Osteoblast (primary cell): Measurements from ENCODE around the gene BCL11B. TPM values are rescaled to one million over a fixed set of nuclear protein-coding genes. Genes with fewer than 3 reads are reported as not detected.

Experiments
- DNase-seq: peaks from one replicate; pipeline ENCODE4 v3.0.0; 2011; ENCODE audit warnings: low spot score, mixed read lengths; ENCODE audit not compliant: insufficient read length; ENCODE audit errors: missing footprints
- H2AFZ ChIP-seq: 2 replicates; pipeline ENCODE4 v1.6.0; 2011; ENCODE audit warnings: mild to moderate bottlenecking, low read length
- H3K27ac ChIP-seq: 2 replicates; pipeline ENCODE4 v1.5.1; 2011; ENCODE audit warnings: mild to moderate bottlenecking, low read depth, low read length, moderate library complexity
- H3K27me3 ChIP-seq: 2 replicates; pipeline ENCODE4 v1.6.0; 2012; ENCODE audit warnings: mild to moderate bottlenecking, control low read depth, inconsistent platforms, low read length, moderate library complexity; ENCODE audit not compliant: insufficient read depth
- H3K36me3 ChIP-seq: 2 replicates; pipeline ENCODE4 v1.5.1; 2011; ENCODE audit warnings: mild to moderate bottlenecking, low read length, control low read depth, moderate library complexity; ENCODE audit not compliant: insufficient read depth
- H3K4me1 ChIP-seq: 2 replicates; pipeline ENCODE4 v1.5.1; 2011; ENCODE audit warnings: mild to moderate bottlenecking, low read length, control low read depth, moderate library complexity; ENCODE audit not compliant: insufficient read depth
- H3K4me2 ChIP-seq: 2 replicates; pipeline ENCODE4 v1.6.0; 2011; ENCODE audit warnings: mild to moderate bottlenecking, low read length; ENCODE audit not compliant: insufficient read depth
- H3K4me3 ChIP-seq: fragments of 200-600 bp; sonication (generic); 3 replicates; pipeline ENCODE4 v1.5.1; 2012; ENCODE audit warnings: mild to moderate bottlenecking, low read length, inconsistent platforms; ENCODE audit not compliant: insufficient read depth
- H3K79me2 ChIP-seq: 2 replicates; pipeline ENCODE4 v1.6.0; 2012; ENCODE audit warnings: mild to moderate bottlenecking, low read length, control low read depth, inconsistent platforms; ENCODE audit not compliant: insufficient read depth
- H3K9me3 ChIP-seq: 2 replicates; pipeline ENCODE4 v1.5.1; 2011; ENCODE audit warnings: low read depth, low read length, control low read depth
- H4K20me1 ChIP-seq: 2 replicates; pipeline ENCODE4 v1.6.0; 2012; ENCODE audit warnings: mild to moderate bottlenecking, low read length, control low read depth; ENCODE audit not compliant: insufficient read depth
- total RNA-seq: library from RNA; depleted of rRNA; stranded (reverse); fragments of >200 nt; gene quantifications from 2 replicates; pipeline ENCODE4 v1.2.3, GENCODE V29; 2012
- TF ChIP-seq, protein P1 (sequence below): IDR thresholded peaks from 2 replicates; pipeline ENCODE4 v1.5.1; 2011; ENCODE audit warnings: mild to moderate bottlenecking, low read depth, low read length, moderate library complexity; ENCODE audit errors: extremely low read depth

The BCL11B gene
- total RNA-seq, 1 donor = 0.36 TPM

GRCh38 chr14:99212199-99212598 is 59.8 kb downstream of the BCL11B start:
- TF ChIP-seq, protein P1, sequence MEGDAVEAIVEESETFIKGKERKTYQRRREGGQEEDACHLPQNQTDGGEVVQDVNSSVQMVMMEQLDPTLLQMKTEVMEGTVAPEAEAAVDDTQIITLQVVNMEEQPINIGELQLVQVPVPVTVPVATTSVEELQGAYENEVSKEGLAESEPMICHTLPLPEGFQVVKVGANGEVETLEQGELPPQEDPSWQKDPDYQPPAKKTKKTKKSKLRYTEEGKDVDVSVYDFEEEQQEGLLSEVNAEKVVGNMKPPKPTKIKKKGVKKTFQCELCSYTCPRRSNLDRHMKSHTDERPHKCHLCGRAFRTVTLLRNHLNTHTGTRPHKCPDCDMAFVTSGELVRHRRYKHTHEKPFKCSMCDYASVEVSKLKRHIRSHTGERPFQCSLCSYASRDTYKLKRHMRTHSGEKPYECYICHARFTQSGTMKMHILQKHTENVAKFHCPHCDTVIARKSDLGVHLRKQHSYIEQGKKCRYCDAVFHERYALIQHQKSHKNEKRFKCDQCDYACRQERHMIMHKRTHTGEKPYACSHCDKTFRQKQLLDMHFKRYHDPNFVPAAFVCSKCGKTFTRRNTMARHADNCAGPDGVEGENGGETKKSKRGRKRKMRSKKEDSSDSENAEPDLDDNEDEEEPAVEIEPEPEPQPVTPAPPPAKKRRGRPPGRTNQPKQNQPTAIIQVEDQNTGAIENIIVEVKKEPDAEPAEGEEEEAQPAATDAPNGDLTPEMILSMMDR = no peak
- H3K27ac ChIP-seq = no peak overlapping the region
- H3K79me2 ChIP-seq = no peaks in the 10 kb centered on the region
- no peaks in the 10 kb centered on the region for H3K27me3 ChIP-seq
- no peak for DNase-seq
- H3K9me3 ChIP-seq = no peaks in the 10 kb centered on the region
- H2AFZ ChIP-seq = no peak overlapping the region
- H3K4me3 ChIP-seq = no peak overlapping the region
- peaks cover 3% of the 10 kb centered on the region for H3K4me1 ChIP-seq
- H3K4me2 ChIP-seq = no peak overlapping the region
- no peaks in the 10 kb centered on the region for H3K36me3 ChIP-seq
- H4K20me1 ChIP-seq = no peaks in the 10 kb centered on the region

- Histone ChIP-seq H3K4me1 (peaks cover 3% of the 10 kb centered on the region), H2AFZ (no peak overlapping the region), H3K27ac (no peak overlapping the region), H3K36me3 (no peaks in the 10 kb centered on the region), H3K27me3 (no peaks in the 10 kb centered on the region), H4K20me1 (no peaks in the 10 kb centered on the region), H3K4me3 (no peak overlapping the region), H3K4me2 (no peak overlapping the region), H3K9me3 (no peaks in the 10 kb centered on the region), H3K79me2 (no peaks in the 10 kb centered on the region)
- DNase-seq = no peak
- TF ChIP-seq, protein P1 = no peak
Measured at GRCh38 chr14:99211410-99211809, 60.6 kb downstream of the BCL11B start.

GRCh38 chr14:99210333-99210732 is 61.7 kb downstream of the BCL11B start:
- Histone ChIP-seq H3K79me2 (no peaks in the 10 kb centered on the region), H2AFZ (no peak overlapping the region), H3K4me1 (no peaks in the 10 kb centered on the region), H3K27me3 (no peaks in the 10 kb centered on the region), H3K4me3 (no peak overlapping the region), H3K9me3 (no peaks in the 10 kb centered on the region), H3K4me2 (no peak overlapping the region), H3K36me3 (no peaks in the 10 kb centered on the region), H4K20me1 (no peaks in the 10 kb centered on the region), H3K27ac (no peak overlapping the region)
- DNase-seq = no peak
- TF ChIP-seq, protein P1 = no peak

GRCh38 chr14:99209409-99209808 is 62.6 kb downstream of the BCL11B start:
- DNase-seq = no peak
- Histone ChIP-seq H3K4me1 (no peaks in the 10 kb centered on the region), H3K79me2 (no peaks in the 10 kb centered on the region), H3K27ac (no peak overlapping the region), H3K4me3 (no peak overlapping the region), H4K20me1 (no peaks in the 10 kb centered on the region), H3K4me2 (no peak overlapping the region), H2AFZ (no peak overlapping the region), H3K36me3 (no peaks in the 10 kb centered on the region), H3K9me3 (no peaks in the 10 kb centered on the region), H3K27me3 (no peaks in the 10 kb centered on the region)
- TF ChIP-seq, protein P1 = no peak
